ENCODE data around the gene NSD1. TPM values are rescaled to one million over a fixed set of nuclear protein-coding genes. Genes with fewer than 3 reads are reported as not detected.
A peak's percentile ranks its signal among the peaks of the same experiment; 100 is the strongest.

The NSD1 gene
- total RNA-seq, 1 experiment from 2014 or later: 58.8 TPM

DNA sequence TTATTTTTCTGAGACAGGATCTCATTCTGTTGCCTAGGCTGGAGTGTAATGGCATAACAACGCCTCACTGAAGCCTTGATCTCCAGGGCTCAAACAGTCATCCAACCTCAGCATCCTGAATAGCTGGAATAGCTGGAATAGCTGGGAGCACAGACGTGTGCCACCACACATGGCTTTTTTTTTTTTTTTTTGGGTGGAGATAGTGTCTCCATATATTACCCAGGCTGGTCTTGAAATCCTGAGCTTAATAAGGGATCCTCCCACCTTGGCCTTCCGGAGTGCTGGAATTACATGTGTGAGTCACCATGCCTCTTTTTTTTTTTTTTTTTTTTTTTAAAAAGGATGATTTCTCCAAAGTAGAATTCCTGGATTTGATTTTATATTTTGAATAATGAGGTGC is 60.7 kb downstream of the NSD1 start:
- Histone ChIP-seq H3K4me3 (replicated peaks in 1 of 2; ENCODE audit: low read depth in 1 of 2, low read length in 2 of 2) (no peak overlapping the region), H3K9me3 (ENCODE audit: control insufficient read depth in 1 of 2, insufficient read depth in 1 of 2, low read depth in 1 of 2, low read length in 2 of 2) (no peaks in the 10 kb centered on the region), H3K27ac (ENCODE audit: low read depth, low read length) (peak overlapping the region; percentile 46; the same call in 1 of the 2 replicates), H3K36me3 (ENCODE audit: control insufficient read depth in 1 of 2, insufficient read depth in 2 of 2, low read length in 2 of 2) (peaks cover 0 to 5% of the 10 kb centered on the region in 2 experiments; a peak in 1 of 4 replicates), H3K27me3 (ENCODE audit: insufficient read depth, low read length) (no peaks in the 10 kb centered on the region), H3K4me1 (ENCODE audit: control insufficient read depth in 1 of 2, insufficient read depth in 2 of 2, low read length in 2 of 2) (peaks cover 18 to 22% of the 10 kb centered on the region in 2 experiments), H3K79me2 (ENCODE audit: insufficient read depth, low read length) (peaks cover 38% of the 10 kb centered on the region), H3K9ac (ENCODE audit: low read length) (no peak overlapping the region), H3K4me2 (ENCODE audit: low read length) (peak overlapping the region; percentile 47; the same call in 1 of the 2 replicates), H4K20me1 (ENCODE audit: insufficient read depth) (no peaks in the 10 kb centered on the region), H3K9me2 (ENCODE audit: insufficient read depth) (no peaks in the 10 kb centered on the region), H2AFZ (ENCODE audit: low read depth, low read length, poor library complexity, severe bottlenecking) (no peak overlapping the region)
- POLR2A ChIA-PET: interaction anchor here (0.6 to 0.7 kb wide), 2 partner anchors 159 to 188 kb away, joined by 4 to 6 read pairs; partner anchors contain the start of gene UIMC1
- peak; percentile 93 for ATAC-seq
- RAD21 ChIA-PET (ENCODE audit: low non-redundant PET in 1 of 2, low total read pairs in 2 of 2, uncharacterized antibody in 2 of 2, unreplicated experiment in 2 of 2): interaction anchor here in 1 of 2 experiments (0.7 kb wide), 1 partner anchor 79 kb away, joined by 3 read pairs; no protein-coding TSS in a partner anchor
- intact Hi-C loops (cut with micrococcal nuclease): no loop called here
- no peak for TF ChIP-seq EZH2 (IDR thresholded peaks at IDR 0.05)
- TF ChIP-seq, protein P1, sequence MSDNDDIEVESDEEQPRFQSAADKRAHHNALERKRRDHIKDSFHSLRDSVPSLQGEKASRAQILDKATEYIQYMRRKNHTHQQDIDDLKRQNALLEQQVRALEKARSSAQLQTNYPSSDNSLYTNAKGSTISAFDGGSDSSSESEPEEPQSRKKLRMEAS (IDR thresholded peaks at IDR 0.05): peak; percentile 34; the same call in 1 of the 2 replicates
- peak; percentile 57; the same call in 1 of the 2 replicates for TF ChIP-seq SIN3A (IDR thresholded peaks at IDR 0.05; ENCODE audit: low read depth)
- TF ChIP-seq POLR2AphosphoS5 (IDR thresholded peaks at IDR 0.05; ENCODE audit: low read depth, low read length): peak; percentile 22; the same call in 1 of the 2 replicates
- peak; percentile 60 for TF ChIP-seq FOSL1 (IDR thresholded peaks at IDR 0.05; ENCODE audit: low read depth)
- no peak for TF ChIP-seq EZH2phosphoT487 (IDR thresholded peaks at IDR 0.05; ENCODE audit: borderline replicate concordance)
- peak; percentile 15; the same call in 1 of the 2 replicates for TF ChIP-seq RAD21 (IDR thresholded peaks at IDR 0.05; ENCODE audit: low read depth)
- TF ChIP-seq CBX3 (IDR thresholded peaks at IDR 0.05; ENCODE audit: low read depth): no peak
- TF ChIP-seq SP1 (IDR thresholded peaks at IDR 0.05; ENCODE audit: low read depth): peak; percentile 48; the same call in 1 of the 2 replicates
- 0 out of 2 replicates have a peak, but pooled peaks have one; percentile 31 for TF ChIP-seq CEBPB (IDR thresholded peaks at IDR 0.05; ENCODE audit: low read depth)
- TF ChIP-seq JUND (IDR thresholded peaks at IDR 0.05): peak; percentile 55
- no peak for TF ChIP-seq ZFX (IDR thresholded peaks at IDR 0.05)
- peak; percentile 55 for TF ChIP-seq SRF (IDR thresholded peaks at IDR 0.05; ENCODE audit: low read depth)
- BruUV-seq (replicated peaks): no TSS peak
- CTCF ChIA-PET: interaction anchor here (0.7 kb wide), 1 partner anchor 212 kb away, joined by 3 read pairs; no protein-coding TSS in a partner anchor
- peak; percentile 81 for DNase-seq (ENCODE audit: low read depth, low spot score)

All from HCT116 (cell line).